ENCODE data around the gene CROCC2.

The CROCC2 gene

GRCh38 chr2:241039416-241039815, 133.3 kb downstream of the CROCC2 start:
- Histone ChIP-seq H3K4me3 (replicated peaks; ENCODE audit: insufficient read depth, low read length) (no peak overlapping the region), H3K27ac (replicated peaks) (no peak overlapping the region), H3K27me3 (ENCODE audit: insufficient read depth, poor library complexity, severe bottlenecking) (peaks cover 27% of the 10 kb centered on the region)
- DNase-seq (ENCODE audit: low read depth in 1 of 2, low spot score in 1 of 2): no peak
- no peak for TF ChIP-seq REST (IDR thresholded peaks at IDR 0.05; ENCODE audit: insufficient replicate concordance, low read depth)
- TF ChIP-seq SPI1 (IDR thresholded peaks at IDR 0.05; ENCODE audit: borderline replicate concordance, low read depth): no peak
- TF ChIP-seq GABPA (IDR thresholded peaks at IDR 0.05; ENCODE audit: low read depth): no peak
- no peak for TF ChIP-seq POLR2AphosphoS5 (IDR thresholded peaks at IDR 0.05; ENCODE audit: low read depth)
- no peak for TF ChIP-seq CTCF (IDR thresholded peaks at IDR 0.05; ENCODE audit: insufficient read depth, low read length)

DNA sequence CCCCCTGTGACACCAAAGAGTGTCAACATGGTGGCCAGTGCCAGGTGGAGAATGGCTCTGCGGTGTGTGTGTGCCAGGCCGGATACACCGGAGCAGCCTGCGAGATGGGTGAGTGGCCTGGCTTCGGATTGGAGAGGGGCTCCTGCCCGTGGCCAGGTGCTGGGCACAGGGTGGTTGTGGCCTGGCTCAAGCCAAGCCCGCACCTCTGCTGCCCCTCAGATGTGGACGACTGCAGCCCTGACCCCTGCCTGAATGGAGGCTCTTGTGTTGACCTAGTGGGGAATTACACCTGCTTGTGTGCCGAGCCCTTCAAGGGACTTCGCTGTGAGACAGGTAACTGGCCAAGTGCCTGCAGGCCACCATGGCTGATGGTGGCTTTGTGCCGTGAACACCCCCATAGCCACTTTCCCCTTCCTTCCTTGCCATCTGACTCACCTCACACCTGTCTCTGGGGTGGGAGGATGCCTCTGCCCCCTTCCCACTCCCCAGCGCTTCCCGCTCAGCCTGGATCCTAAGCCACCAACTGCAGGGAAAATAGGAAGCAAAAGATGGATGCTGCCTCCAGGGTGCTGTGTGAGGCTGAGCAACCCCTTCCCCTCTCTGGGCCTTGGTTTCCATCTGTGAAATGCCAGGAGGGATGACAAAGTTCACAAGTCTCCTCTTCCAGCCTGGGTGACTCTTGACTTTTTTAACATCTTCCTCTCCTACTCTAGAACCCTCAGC, 134.1 kb downstream of the CROCC2 start:
- Histone ChIP-seq H3K27me3 (ENCODE audit: insufficient read depth, poor library complexity, severe bottlenecking) (peaks cover 27% of the 10 kb centered on the region), H3K27ac (replicated peaks) (no peak overlapping the region), H3K4me3 (replicated peaks; ENCODE audit: insufficient read depth, low read length) (no peak overlapping the region)
- DNase-seq (ENCODE audit: low read depth in 1 of 2, low spot score in 1 of 2): no peak
- no peak for TF ChIP-seq POLR2AphosphoS5 (IDR thresholded peaks at IDR 0.05; ENCODE audit: low read depth)
- TF ChIP-seq GABPA (IDR thresholded peaks at IDR 0.05; ENCODE audit: low read depth): no peak
- no peak for TF ChIP-seq SPI1 (IDR thresholded peaks at IDR 0.05; ENCODE audit: borderline replicate concordance, low read depth)
- no peak for TF ChIP-seq CTCF (IDR thresholded peaks at IDR 0.05; ENCODE audit: insufficient read depth, low read length)
- TF ChIP-seq REST (IDR thresholded peaks at IDR 0.05; ENCODE audit: insufficient replicate concordance, low read depth): no peak

DNA sequence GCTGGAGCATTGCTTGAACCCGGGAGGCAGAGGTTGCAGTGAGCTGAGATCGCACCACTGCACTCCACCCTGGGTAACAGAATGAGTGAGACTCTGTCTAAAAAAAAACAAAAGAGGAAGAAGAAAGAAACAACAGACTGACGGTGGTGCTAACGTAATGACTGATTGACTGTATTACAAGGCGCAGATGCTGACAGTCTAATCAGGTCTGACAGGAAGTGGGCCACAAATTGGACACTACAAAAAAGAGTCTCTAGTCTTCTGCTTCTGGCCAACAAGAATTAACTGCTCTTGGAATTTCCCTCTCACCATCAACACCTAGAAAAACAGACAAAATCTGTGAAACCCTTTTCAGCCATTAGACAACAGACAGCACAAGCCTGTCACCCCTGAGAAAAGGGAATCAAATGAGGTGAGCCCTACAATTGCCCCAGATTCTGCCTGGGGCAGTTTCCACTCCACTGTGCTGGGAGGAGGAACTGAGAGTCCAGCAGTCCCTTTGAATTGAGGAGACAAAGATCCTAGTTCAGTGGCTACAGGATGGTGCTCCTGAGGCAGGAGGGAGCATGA, 135.5 kb downstream of the CROCC2 start:
- TF ChIP-seq GABPA (IDR thresholded peaks at IDR 0.05; ENCODE audit: low read depth): no peak
- TF ChIP-seq POLR2AphosphoS5 (IDR thresholded peaks at IDR 0.05; ENCODE audit: low read depth): no peak
- no peak for TF ChIP-seq CTCF (IDR thresholded peaks at IDR 0.05; ENCODE audit: insufficient read depth, low read length)
- no peak for TF ChIP-seq REST (IDR thresholded peaks at IDR 0.05; ENCODE audit: insufficient replicate concordance, low read depth)
- TF ChIP-seq SPI1 (IDR thresholded peaks at IDR 0.05; ENCODE audit: borderline replicate concordance, low read depth): no peak
- no peak for DNase-seq (ENCODE audit: low read depth in 1 of 2, low spot score in 1 of 2)
- peaks cover 21% of the 10 kb centered on the region for H3K27me3 ChIP-seq (ENCODE audit: insufficient read depth, poor library complexity, severe bottlenecking)
- H3K4me3 ChIP-seq (replicated peaks; ENCODE audit: insufficient read depth, low read length): no peak overlapping the region
- H3K27ac ChIP-seq (replicated peaks): no peak overlapping the region

Data from HL-60 (cell line).